ENCODE results near the gene SLC16A2. TPM values are rescaled to one million over a fixed set of nuclear protein-coding genes. Genes with fewer than 3 reads are reported as not detected.

The SLC16A2 gene
- total RNA-seq, 4 donors from 2014 or later, result 1.7 to 16.8 (median 5.5) TPM

DNA sequence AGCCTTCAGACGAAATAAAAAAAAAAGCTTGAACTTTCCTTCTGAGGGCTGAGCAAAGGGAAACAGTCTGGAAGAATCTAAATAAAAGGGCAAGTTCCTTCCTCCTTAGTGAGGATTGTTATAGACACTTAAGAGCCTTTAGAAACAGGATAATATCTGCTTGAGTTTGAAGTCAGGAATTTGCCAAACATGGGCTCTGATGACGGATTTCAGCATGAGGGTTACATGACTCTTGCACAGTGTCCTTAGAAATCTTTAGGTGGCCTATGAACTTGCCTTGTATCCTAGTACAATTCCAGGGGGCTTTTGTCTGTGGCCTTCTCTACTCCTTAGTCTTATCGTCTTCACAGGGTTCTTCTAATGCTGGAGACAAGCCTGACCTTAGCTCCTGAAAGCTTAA lies 99.0 kb downstream of the SLC16A2 start:
- TF ChIP-seq, protein P1, sequence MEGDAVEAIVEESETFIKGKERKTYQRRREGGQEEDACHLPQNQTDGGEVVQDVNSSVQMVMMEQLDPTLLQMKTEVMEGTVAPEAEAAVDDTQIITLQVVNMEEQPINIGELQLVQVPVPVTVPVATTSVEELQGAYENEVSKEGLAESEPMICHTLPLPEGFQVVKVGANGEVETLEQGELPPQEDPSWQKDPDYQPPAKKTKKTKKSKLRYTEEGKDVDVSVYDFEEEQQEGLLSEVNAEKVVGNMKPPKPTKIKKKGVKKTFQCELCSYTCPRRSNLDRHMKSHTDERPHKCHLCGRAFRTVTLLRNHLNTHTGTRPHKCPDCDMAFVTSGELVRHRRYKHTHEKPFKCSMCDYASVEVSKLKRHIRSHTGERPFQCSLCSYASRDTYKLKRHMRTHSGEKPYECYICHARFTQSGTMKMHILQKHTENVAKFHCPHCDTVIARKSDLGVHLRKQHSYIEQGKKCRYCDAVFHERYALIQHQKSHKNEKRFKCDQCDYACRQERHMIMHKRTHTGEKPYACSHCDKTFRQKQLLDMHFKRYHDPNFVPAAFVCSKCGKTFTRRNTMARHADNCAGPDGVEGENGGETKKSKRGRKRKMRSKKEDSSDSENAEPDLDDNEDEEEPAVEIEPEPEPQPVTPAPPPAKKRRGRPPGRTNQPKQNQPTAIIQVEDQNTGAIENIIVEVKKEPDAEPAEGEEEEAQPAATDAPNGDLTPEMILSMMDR (IDR thresholded peaks at IDR 0.05), result no peak
- no peak for TF ChIP-seq EP300 (IDR thresholded peaks at IDR 0.05; ENCODE audit: low read depth)
- no peak for TF ChIP-seq POLR2A (IDR thresholded peaks at IDR 0.05)
- no peak for TF ChIP-seq POLR2AphosphoS5 (IDR thresholded peaks at IDR 0.05)
- DNase-seq, result no peak
- Histone ChIP-seq H3K9me3 (no peaks in the 10 kb centered on the region), H3K4me1 (no peaks in the 10 kb centered on the region), H3K4me3 (no peak overlapping the region), H3K36me3 (no peaks in the 10 kb centered on the region), H3K27ac (no peak overlapping the region), H3K27me3 (no peaks in the 10 kb centered on the region)
- intact Hi-C loops (cut with DNase I; ENCODE audit: low total_unique reads) (no loop called here), in situ Hi-C loops (cut with MboI; ENCODE audit: low pct_ligation_motif_present in 1 of 4, low pct_unique_long_range_greater_than_20kb in 1 of 4, low sequenced_read_pairs in 3 of 4) (no loop called here)
- 65% methylated on average over 3 of the region's 3 CpGs; no CpG with 5 or more reads in 1 of the 2 donors for WGBS, 2 donors (ENCODE audit: low coverage in 1 of 2)

DNA sequence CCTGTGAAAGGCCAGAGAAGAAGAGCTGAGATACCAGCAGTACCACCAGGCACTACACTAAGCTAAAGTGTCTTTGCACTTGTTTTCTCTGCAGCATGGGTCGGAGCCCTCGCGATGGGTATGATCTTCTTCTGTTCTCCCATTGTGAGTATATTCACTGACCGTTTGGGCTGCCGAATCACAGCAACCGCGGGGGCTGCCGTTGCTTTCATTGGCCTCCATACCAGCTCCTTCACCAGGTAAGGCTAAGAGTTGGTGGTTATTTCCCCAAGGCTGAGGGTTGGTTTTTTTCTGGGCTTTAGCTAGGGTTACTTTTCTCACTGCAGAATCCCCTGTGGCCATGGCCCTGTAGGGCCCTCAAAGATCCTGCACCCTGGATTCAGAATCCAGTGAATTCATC lies 99.6 kb downstream of the SLC16A2 start:
- WGBS, 2 donors (ENCODE audit: low coverage in 1 of 2), result 98% methylated on average over 8 of the region's 8 CpGs; no CpG with 5 or more reads in 1 of the 2 donors
- H3K27ac ChIP-seq, result no peak overlapping the region
- H3K4me3 ChIP-seq, result no peak overlapping the region
- in situ Hi-C loops (cut with MboI; ENCODE audit: low pct_ligation_motif_present in 1 of 4, low pct_unique_long_range_greater_than_20kb in 1 of 4, low sequenced_read_pairs in 3 of 4) (no loop called here), intact Hi-C loops (cut with DNase I; ENCODE audit: low total_unique reads) (no loop called here)
- no peaks in the 10 kb centered on the region for H3K4me1 ChIP-seq
- TF ChIP-seq POLR2A (IDR thresholded peaks at IDR 0.05) (no peak), POLR2AphosphoS5 (IDR thresholded peaks at IDR 0.05) (no peak), EP300 (IDR thresholded peaks at IDR 0.05; ENCODE audit: low read depth) (no peak)
- TF ChIP-seq, protein P1 (IDR thresholded peaks at IDR 0.05), result no peak
- H3K9me3 ChIP-seq, result no peaks in the 10 kb centered on the region
- DNase-seq, result no peak
- H3K36me3 ChIP-seq, result no peaks in the 10 kb centered on the region
- no peaks in the 10 kb centered on the region for H3K27me3 ChIP-seq

DNA sequence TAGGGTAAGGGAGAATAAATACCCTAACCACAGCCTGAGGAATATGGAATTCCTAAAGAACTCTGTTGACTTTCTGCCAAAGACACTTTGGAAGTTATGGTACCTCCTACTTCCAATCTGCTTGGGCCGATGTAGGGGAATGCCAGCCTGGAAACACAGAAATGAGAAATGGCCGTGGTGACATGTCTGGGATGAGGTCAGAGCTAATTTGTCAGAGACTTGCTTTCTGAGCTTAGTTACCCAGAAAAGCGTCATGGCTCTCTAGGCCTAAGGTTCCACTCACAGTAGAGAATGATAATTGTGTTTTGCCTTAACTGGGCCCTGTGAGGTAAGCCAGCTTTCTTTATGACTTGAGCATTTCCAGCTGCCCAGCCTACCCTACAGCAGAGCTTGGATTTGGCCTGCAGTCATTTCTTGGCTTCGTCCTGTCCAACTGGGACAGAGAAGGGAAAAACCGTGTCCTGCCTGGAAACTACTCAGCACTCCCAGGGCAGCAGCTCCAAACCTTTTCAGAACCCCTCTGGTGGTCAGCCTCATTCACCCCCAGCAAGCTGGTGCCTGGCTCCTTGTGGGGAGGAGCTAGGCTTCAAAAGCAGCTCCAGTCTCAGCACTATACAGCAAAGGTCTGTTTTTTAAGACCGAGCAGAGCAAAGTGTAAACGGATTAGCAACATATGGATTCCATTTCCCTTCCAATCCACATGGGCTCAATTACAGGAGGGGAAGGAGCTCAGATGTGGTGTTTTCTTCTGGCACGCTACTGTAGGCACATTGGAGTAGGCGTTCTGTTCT lies 100.9 kb downstream of the SLC16A2 start:
- DNase-seq, result no peak

DNA sequence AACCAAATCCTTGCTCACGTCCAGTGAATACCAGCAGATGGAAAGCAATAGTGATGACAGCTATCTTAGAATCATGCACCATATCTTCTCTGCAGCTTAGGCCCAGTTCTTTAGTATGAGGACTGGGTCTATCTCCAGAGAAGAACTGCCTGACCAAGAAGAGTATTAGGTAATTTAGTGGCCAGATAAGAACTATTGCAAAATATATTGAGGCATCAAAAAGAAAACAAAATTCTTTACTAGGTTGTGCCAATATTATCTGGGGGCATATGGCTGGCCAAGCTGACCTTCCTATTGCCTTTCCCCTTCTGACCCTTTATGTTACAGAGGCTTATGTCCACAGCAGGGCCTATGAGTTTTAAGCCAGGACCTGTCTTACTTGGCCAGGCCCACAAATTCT lies 101.9 kb downstream of the SLC16A2 start:
- intact Hi-C loops (cut with DNase I; ENCODE audit: low total_unique reads) (no loop called here), in situ Hi-C loops (cut with MboI; ENCODE audit: low pct_ligation_motif_present in 1 of 4, low pct_unique_long_range_greater_than_20kb in 1 of 4, low sequenced_read_pairs in 3 of 4) (no loop called here)
- DNase-seq, result no peak
- Histone ChIP-seq H3K4me1 (no peaks in the 10 kb centered on the region), H3K27ac (no peak overlapping the region), H3K4me3 (no peak overlapping the region), H3K27me3 (no peaks in the 10 kb centered on the region), H3K9me3 (no peaks in the 10 kb centered on the region), H3K36me3 (no peaks in the 10 kb centered on the region)
- 87% methylated on average over 1 of the region's 1 CpG; no CpG with 5 or more reads in 1 of the 2 donors for WGBS, 2 donors (ENCODE audit: low coverage in 1 of 2)
- TF ChIP-seq, protein P1 (IDR thresholded peaks at IDR 0.05), result no peak
- no peak for TF ChIP-seq POLR2AphosphoS5 (IDR thresholded peaks at IDR 0.05)
- no peak for TF ChIP-seq EP300 (IDR thresholded peaks at IDR 0.05; ENCODE audit: low read depth)
- no peak for TF ChIP-seq POLR2A (IDR thresholded peaks at IDR 0.05)

More for the DNA sequence above, 100.9 kb downstream of the SLC16A2 start:
- TF ChIP-seq, protein P1 (IDR thresholded peaks at IDR 0.05), result no peak
- TF ChIP-seq EP300 (IDR thresholded peaks at IDR 0.05; ENCODE audit: low read depth) (no peak), POLR2AphosphoS5 (IDR thresholded peaks at IDR 0.05) (no peak), POLR2A (IDR thresholded peaks at IDR 0.05) (no peak)
- H3K36me3 ChIP-seq, result no peaks in the 10 kb centered on the region
- H3K9me3 ChIP-seq, result no peaks in the 10 kb centered on the region
- peak overlapping the region in 2 of 4 donors; percentile 37 to 39 for H3K27ac ChIP-seq
- H3K27me3 ChIP-seq, result no peaks in the 10 kb centered on the region
- no peak overlapping the region for H3K4me3 ChIP-seq
- intact Hi-C loops (cut with DNase I; ENCODE audit: low total_unique reads) (no loop called here), in situ Hi-C loops (cut with MboI; ENCODE audit: low pct_ligation_motif_present in 1 of 4, low pct_unique_long_range_greater_than_20kb in 1 of 4, low sequenced_read_pairs in 3 of 4) (no loop called here)
- no peaks in the 10 kb centered on the region for H3K4me1 ChIP-seq
- 77% methylated on average over 9 of the region's 9 CpGs; no CpG with 5 or more reads in 1 of the 2 donors for WGBS, 2 donors (ENCODE audit: low coverage in 1 of 2)

All from transverse colon (tissue), 4 donors.